HG02938 (cell line): ENCODE data around the gene EPC2.
A peak's percentile ranks its signal among the peaks of the same experiment; 100 is the strongest.

ENCODE experiments used
- ATAC-seq: cut with Tn5 transposase; IDR thresholded peaks from one replicate; pipeline ENCODE4 v1.9.1; 2021; ENCODE audit warnings: mild to moderate bottlenecking, moderate library complexity; ENCODE audit not compliant: unreplicated experiment

EPC2 gene

DNA sequence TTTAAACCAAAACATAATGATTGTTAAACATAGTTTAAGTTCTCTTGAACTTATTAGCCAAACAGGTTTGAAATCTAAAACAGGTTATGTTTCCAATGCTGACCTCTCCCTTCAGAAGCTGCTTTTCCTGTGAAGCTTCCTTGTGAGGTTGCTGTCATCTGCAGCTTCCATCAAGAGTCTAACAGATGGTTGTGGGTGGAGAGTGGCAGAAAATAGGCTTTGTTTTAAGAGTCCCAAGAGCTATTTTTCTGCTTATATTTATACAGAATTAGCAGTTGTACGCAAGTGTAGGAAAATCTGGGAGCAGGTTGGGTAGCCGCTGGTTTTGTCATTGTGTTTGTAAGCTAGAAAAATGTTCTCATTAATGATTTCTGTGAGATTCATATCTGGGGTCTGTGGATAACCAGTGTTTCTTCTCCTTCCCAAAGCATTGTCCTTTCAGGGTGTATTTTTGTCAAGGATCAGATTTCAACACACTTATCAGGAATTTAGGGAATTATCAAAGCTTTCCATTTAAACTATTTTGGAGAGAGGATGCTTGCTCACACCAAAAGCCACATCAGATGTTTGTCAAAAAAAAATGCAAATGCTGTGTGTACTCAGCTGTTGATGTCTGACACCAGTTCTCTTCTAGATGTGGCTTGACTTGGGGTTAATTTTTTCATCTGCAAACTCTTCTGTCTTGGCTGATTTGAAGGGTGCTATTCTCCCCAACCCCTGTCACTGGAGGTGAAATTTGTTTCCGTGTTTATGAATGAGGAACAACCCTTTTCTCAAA is 152.4 kb downstream of the EPC2 start:
- no peak for ATAC-seq

GRCh38 chr2:148802448-148803220 is 158.1 kb downstream of the EPC2 start:
- no peak for ATAC-seq

DNA sequence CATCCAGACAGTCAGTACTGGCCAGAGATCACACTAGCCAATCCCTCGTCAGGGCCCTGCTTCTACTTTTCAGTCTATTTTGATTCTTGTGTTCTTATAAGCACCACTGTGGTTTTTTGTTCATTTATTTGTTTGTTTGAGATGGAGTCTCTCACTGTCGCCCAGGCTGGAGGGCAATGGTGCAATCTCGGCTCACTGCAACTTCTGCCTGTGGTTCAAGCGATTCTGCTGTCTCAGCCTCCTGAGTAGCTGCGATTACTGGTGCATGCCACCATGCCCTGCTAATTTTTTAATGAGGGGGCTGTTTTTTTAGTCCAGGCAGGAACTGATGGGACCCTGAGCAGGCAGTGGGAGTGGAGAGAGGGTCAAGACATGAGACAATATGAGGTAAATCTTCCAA is 165.5 kb downstream of the EPC2 start:
- no peak for ATAC-seq

DNA sequence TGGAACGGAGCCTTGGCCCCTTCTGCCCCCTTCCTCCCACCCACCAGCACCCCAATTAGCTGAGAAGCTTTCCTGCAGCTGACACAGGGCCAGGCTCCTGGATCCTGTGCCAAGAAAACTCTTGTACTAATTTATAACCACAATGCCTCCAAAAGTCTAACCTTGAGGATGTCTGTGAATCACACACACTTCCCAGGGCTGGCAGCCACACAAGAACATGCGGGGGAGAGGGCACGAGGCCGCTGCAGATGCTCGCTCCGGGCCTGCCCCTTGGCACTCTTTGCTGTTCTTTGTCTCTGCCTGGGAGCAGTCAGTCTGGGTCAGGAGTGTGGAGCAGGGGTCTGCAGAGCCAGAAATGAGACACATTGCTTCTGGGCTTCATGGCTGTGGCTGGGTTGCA is 167.8 kb downstream of the EPC2 start:
- no peak for ATAC-seq

GRCh38 chr2:148813603-148814065 is 169.1 kb downstream of the EPC2 start:
- ATAC-seq, result peak; percentile 94

DNA sequence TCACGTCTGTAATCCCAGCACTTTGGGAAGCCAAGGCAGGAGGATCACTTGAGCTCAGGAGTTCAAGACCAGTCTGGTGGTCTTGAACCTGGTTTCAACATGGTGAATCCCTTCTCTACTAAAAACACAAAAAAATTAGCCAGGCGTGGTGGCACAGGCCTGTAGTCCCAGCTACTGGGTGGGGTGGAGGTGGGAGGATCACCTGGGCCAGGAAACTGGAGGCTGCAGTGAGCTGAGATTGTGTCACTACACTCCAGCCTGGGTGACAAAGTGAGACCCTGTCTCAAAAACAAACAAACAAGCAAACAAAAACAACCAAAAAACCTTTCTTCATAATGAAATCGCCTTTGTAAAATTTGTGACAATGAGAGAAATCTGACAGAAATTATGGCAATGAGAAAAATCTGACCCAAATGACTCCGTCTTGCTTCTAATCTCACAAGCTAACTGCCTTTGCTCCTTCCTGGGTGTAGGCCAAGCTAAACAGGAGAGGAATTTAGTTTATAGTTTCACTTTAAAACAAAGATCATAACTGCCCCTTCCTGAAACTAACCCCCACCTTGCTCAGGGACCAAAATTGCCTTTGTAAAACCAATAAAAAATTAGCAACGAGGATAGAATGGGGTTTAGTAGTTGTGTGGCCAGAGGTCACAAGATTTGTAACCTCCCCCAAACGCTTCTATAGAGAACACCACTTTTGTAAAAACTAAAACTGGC is 169.8 kb downstream of the EPC2 start:
- no peak for ATAC-seq

GRCh38 chr2:148814860-148815419 is 170.4 kb downstream of the EPC2 start:
- no peak for ATAC-seq

DNA sequence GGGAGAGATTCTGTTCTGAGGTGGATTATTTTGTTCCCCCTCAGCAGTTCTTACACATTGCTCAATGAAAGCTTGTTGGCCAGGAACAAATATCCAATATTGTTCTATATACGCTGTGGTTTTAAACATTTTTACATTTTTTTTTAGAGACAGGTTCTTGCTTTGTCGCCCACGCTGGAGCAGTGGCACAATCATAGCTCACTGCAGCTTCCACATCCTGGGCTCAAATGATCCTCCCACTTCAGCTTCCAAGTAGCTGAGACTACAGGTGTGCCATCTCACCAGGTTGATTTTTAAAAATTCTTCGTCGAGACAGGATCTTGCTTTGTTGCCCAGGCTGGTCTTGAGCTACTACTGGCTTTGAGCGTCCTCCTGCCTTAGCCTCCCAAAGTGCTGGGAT is 171.6 kb downstream of the EPC2 start:
- no peak for ATAC-seq

- ATAC-seq, result no peak
Observed at GRCh38 chr2:148817210-148817708, 172.7 kb downstream of the EPC2 start.

DNA sequence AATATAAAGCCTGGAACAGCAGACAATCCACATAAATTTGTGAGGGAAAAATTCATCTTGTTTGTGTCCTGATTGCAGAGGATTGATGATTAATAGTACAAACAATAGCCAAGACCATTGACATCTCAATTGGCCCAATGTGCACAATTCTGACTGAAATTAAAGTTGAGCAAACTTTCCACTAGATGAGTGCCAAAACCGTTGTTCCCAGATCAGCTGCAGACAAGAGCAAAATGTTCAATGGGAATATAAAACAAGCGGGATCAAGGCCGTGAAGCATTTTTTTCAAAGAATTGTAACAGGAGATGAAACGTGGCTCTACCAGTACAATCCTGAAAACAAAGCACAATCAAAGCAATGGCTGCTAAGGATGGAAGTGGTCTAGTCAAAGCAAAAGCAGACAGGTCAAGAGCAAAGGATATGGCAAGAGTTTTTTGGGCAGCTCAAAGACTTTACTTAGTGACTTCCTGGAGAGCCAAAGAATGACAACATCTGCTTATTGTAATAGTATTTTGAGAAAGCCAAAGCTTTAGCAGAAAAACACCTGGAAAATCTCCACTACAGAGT is 174.6 kb downstream of the EPC2 start:
- no peak for ATAC-seq

DNA sequence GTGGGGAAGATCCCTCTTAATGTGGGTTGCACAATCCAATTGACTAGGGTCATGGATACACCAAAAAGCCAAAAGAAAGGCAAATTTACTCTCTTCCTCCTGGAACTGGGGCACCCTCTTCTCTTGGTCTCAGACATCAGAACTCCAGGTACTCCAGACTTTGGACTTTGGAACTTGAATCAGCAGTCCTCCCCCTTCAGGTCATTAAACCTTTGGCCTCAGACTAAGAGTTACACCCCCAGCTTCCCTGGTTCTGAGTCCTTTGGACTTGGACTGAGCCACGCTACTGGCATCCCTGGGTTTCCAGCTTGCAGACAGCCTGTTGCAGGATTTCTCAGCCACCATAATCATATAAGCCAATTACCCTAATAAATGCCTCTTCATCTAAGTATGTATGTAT is 179.6 kb downstream of the EPC2 start:
- no peak for ATAC-seq

- ATAC-seq, result no peak
Observed at GRCh38 chr2:148826791-148827190, 182.2 kb downstream of the EPC2 start.

GRCh38 chr2:148828941-148829340 is 184.4 kb downstream of the EPC2 start:
- no peak for ATAC-seq

DNA sequence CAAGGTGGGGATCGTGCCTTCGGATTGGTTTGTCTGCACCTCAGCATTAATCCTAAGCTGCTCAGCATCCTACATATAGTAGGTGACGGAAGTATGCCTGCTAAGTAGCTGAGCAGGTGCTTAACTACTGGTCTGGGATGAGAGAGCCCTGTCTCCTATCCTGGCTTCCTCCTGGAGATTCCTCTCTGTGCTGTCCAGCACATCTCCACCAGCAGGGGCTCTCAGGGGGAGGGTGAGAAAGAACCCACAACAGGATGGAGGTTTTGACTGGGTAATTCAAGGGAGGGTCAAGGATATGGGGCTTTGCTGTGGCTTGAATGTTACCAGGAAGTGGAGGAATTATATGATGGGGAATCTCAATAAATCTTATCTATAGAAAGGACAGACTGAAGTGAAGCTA is 185.1 kb downstream of the EPC2 start:
- no peak for ATAC-seq

GRCh38 chr2:148832637-148833036 is 188.1 kb downstream of the EPC2 start:
- no peak for ATAC-seq
